ENCODE measurements around the gene PHKG1.
"Not testable (repeated sequence)": the region's sequence is repeated elsewhere in the genome, so short reads cannot be mapped to it uniquely, and the experiment has no call there.

PHKG1 gene

DNA sequence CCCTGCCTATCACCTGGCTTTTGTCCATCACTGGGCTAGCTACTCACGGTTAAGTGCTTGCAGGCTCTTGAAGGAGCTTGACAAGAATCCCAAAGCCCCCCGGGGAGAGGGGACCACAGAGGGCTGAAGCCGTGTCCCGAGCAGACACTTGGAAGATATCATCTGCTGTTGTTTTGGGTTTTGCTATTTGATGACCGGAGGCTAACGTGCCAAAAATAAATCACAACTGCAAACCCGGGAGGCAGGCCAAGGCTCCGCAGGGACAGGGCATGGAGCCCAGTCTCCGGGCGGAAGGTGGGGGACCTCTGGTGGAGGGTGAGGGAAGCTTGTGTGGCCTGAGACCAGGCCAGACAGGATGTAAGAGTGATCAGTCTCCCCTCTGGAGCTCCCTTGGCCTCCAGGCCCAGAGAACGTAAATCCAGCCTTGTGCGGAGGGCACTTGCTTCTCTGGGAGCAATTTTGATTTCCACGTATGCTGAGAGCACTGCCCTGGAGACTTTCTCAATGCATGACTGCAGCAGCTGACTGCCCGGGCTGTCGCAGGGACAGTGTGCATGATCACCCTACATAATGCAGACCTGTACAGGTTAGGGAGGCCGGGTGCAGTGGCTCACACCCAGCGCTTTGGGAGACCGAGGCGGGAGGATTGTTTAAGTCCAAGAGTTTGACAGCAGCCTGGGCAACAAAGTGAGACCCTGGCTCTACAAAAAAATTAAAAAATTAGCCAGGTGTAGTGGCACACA, at the start of gene PHKG1:
Gene PHKG1, minus strand, starts transcription at position 164 of the 743 bp plus-strand sequence. CDS start 4,011 bp downstream, outside the sequence.
- in situ Hi-C loops (cut with MboI; ENCODE audit: low sequenced_read_pairs): no loop called here

GRCh38 chr7:56131062-56131461, 38.3 kb upstream of the PHKG1 start:
- in situ Hi-C loops (cut with MboI; ENCODE audit: low sequenced_read_pairs): not testable (repeated sequence)

DNA sequence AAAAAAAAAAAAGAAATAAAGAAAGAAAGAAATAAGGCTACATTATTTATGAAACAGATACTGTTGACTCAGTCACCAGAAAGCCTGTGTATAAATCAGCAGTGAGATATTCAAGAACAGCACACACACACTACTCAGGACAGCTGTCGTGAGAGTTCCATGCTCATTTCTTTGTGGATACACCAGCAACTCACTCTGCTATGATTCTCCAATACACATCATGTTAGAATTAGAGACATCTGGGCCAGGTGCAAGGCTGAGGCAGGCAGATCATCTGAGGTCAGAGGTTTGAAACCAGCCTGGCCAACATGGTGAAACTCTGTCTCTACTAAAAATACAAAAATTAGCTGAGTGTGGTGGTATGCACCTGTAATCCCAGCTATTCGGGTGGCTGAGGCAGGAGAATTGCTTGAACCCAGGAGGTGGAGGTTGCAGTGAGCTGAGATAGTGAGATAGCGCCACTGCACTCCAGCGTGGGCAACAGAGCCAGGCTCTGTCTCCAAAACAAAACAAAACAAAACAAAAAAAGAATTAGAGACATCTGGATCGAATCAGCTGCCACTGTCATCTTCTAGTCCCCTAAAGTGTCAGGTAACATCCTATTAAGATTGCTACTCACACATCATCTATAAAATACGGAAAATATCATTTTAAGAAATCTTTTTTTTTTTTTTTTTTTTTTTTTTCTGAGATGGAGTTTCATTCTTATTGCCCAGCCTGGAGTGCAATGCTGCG, 34.7 kb upstream of the PHKG1 start:
- in situ Hi-C loops (cut with MboI; ENCODE audit: low sequenced_read_pairs): no loop called here

- in situ Hi-C loops (cut with MboI; ENCODE audit: low sequenced_read_pairs): no loop called here
These were observed 33.1 kb upstream of the PHKG1 start for GRCh38 chr7:56125831-56126230.

DNA sequence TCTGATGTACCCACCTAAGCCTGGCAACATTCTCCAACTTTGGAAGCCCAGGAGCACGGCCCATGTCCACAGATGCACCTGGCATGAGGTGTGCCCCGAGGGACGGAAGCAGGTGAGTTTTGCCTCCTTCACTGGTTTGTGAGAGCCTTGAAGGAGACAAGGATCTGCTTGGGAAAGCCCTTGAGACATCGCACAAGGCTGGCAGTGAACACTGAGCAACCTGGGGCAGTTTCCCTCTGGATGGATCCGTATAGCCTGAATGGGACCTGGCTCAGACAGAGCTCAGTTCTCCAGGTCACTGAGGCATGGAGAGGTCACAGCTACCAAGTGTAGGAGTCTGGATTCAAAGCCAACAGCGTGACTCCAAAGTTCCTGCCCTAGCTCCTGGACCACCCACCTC, 32.2 kb upstream of the PHKG1 start:
- in situ Hi-C loops (cut with MboI; ENCODE audit: low sequenced_read_pairs): no loop called here

- in situ Hi-C loops (cut with MboI; ENCODE audit: low sequenced_read_pairs): no loop called here
These were observed 28.7 kb upstream of the PHKG1 start for GRCh38 chr7:56121440-56121839.

DNA sequence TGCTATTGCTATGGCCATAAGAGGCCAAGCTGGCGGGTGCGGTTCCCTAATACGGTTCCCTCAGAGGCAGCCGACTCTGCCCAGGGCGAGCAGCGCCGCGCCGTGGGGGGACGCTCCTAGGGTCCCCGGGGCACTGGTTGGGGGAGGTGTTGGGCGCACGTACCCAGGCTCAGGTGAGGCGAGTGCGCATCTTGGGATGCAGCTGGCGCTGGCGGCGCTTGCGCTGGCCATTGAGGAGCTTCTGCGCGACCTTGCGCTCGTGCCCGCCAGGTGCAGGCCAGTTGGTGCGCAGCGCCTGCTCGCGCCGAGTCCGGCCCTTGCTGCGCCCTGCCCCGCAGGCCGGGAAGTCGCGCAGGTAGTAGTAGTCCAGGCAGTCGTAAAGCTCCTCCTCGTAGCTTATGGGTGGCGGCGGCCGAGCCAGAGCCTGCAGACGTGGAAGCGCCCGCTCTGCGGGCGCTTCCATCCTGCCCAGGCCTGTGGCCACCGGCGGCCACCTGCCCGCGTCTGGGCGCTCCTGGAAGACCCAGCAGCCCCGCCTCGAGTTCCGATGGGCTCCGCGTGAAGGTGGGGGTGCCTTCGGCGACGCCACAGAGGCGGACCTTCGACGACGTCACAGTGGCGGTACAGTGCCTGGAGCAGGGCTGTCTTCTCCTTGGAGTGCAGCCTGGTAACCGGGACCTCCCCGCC, 23.2 kb upstream of the PHKG1 start, which contains the start of gene NUPR2:
Gene NUPR2, minus strand, starts transcription at position 566 of the 687 bp plus-strand sequence. Its CDS starts 103 bp downstream, at position 463.
- in situ Hi-C loops (cut with MboI; ENCODE audit: low sequenced_read_pairs): no loop called here

GRCh38 chr7:56112244-56112643, 19.5 kb upstream of the PHKG1 start:
- in situ Hi-C loops (cut with MboI; ENCODE audit: low sequenced_read_pairs): not testable (repeated sequence)

DNA sequence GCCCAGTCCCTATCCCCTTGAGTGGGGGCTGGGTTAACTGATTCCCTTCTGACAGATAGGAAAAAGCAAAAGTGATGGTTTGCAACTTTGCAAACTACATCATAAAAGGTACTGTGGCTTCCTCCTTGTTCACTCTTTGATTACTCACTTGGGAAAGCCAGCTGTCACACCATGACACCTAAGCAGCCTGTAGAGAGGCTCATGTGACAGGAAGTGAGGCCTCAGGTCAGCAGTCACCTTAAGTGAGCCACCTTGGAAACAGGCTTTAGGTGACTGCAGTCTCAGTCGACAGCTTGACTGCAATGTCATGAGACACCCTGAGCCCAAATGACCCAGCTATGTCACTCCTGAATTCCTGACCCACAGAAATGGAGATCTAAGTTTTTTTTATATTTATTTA, 17.9 kb upstream of the PHKG1 start:
- in situ Hi-C loops (cut with MboI; ENCODE audit: low sequenced_read_pairs): no loop called here

GRCh38 chr7:56107954-56108258, 15.2 kb upstream of the PHKG1 start:
- in situ Hi-C loops (cut with MboI; ENCODE audit: low sequenced_read_pairs): no loop called here

GRCh38 chr7:56106108-56107073, 13.6 kb upstream of the PHKG1 start, which contains the start of gene CHCHD2:
Gene CHCHD2, minus strand, starts transcription at chr7:56106476. Its CDS starts 63 bp downstream, at chr7:56106413.
- in situ Hi-C loops (cut with MboI; ENCODE audit: low sequenced_read_pairs): no loop called here

DNA sequence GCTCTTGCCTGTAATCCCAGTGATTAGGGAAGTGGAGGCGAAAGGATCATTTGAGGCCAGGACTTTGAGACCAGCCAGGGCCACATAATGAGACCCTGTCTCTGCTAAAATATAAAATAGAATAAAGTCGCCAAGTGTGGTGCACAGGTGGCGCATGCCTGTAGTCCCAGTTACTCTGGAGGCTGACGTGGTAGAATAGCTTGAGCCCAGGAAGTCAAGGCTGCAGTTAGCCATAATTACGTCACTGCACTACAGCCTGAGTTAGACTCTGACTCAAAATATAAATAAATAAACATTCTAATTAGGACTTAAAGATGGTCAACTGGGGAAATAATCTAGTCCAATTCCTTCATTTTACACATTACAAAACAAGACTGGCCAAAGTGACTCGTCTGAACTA, 12.8 kb upstream of the PHKG1 start:
- in situ Hi-C loops (cut with MboI; ENCODE audit: low sequenced_read_pairs): no loop called here

DNA sequence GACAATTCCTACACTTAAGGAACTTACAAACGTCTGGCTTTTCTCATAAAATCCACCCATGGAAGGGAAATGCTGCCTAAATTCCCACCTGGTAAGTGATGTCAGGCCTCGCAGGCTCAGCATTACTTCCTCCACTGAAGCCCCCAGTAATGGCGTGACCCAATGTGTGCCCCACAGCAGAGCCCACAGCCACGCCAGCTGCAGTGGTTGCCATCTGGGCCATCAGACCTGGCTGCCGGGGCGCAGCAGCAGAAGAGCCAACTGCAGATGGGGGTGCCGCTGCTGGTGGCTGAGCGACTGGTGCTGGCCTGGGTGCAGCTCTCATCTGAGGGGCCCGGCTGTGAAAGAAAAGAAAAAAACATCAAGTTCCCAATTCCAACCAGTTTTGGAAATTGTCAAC, 11.4 kb upstream of the PHKG1 start:
- in situ Hi-C loops (cut with MboI; ENCODE audit: low sequenced_read_pairs): not testable (repeated sequence)

DNA sequence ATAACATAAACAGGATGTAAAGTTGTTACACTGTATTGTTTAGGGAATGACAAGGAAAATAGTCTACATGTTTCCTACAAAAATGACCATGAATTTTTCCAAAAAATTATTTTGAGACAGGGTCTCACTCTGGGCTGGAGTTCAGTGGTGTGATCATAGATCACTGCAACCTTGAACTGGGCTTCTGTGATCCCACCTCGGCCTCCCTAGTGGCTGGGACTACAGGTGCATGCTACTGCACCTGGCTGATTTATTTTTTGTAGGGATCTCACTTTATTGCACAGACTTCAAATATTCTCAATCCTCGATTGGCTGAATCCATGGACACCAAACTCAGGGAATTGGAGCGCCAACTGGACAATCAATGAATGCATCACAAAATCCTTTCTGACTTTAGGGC, 6.9 kb upstream of the PHKG1 start:
- in situ Hi-C loops (cut with MboI; ENCODE audit: low sequenced_read_pairs): no loop called here

GRCh38 chr7:56098187-56099008, 5.6 kb upstream of the PHKG1 start:
- in situ Hi-C loops (cut with MboI; ENCODE audit: low sequenced_read_pairs): not testable (repeated sequence)

DNA sequence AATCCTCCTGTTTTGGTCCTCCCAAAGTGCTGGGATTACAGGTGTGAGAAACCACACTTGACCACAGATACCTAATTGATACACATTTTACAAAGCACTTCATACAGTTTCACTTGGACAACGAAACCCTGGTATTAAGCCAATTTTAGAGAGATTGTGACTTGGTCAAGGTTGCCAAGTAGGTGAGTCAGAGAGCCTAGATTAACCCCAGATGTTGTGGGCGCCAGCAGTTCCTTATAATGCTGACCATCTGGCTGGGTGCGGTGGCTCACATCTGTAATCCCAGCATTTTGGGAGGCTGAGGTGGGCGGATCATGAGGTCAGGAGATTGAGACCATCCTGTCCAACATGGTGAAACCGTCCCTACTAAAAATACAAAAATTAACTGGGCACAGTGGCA, 4.9 kb upstream of the PHKG1 start:
- in situ Hi-C loops (cut with MboI; ENCODE audit: low sequenced_read_pairs): no loop called here

DNA sequence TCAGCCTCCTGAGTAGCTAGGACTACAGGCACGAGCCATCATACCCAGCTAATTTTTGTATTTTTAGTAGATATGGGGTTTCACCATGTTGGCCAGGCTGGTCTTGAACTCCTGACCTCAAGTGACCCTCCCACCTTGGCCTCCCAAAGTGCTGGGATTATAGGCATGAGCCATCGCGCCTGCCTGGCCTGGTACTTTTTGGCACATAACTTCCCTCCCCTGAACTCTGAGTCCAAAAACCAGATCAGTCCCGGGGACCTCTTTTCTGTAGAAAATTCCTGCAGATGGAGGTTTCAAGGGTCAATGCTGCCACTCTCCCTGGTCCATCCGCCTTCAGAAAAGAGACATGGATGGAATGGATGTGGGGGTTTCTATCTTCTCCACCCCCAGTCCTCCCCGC, 364 bp downstream of the PHKG1 start:
- in situ Hi-C loops (cut with MboI; ENCODE audit: low sequenced_read_pairs): not testable (repeated sequence)

DNA sequence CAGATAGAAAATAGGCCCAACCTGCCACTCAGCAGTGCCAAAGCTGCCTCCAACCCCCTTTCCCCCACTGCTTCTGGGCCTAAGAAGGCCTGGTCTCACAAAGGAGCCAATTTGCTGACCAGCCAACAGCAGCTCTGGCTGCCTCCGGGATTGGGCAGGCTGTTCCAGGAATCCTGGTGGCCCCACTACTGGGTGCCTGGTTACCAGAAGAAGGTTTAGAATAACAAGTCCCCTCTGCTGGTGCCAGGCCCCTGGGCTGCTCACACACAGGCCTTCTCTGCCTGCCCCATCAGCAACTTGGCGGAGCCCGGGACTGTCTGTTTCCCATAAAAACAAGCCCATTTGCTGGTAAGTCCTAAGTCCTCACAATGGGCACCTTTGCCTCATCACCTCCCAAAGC, 1.2 kb downstream of the PHKG1 start:
- in situ Hi-C loops (cut with MboI; ENCODE audit: low sequenced_read_pairs): no loop called here

DNA sequence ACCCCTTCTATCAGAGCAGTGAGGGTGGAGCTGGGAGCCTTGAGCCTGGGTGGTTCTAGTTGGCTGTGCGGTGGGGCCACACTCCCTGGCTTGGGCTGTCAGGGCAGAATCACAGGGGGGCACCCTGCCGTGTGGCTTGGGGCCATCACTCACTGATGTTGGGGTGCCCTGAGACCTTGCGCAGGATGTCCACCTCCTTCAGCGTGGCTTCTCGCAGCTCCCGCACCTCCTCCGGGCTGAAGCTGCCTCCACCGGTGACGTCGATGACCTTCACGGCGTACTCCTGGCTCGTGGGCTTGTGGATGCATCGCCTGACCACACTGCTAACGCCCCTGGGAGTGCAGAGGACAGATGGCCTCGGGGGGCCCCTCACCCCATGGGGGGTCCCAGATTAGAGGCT, 5.3 kb downstream of the PHKG1 start:
- in situ Hi-C loops (cut with MboI; ENCODE audit: low sequenced_read_pairs): no loop called here

- in situ Hi-C loops (cut with MboI; ENCODE audit: low sequenced_read_pairs): no loop called here
These were observed 6.0 kb downstream of the PHKG1 start for GRCh38 chr7:56086761-56087160.

All from HL-60/S4 treated with phorbol 12-myristate 13-acetate at 8.2 ng/mL for 4 days and 3 days (cell line).